ENCODE measurements around the gene C11orf52.
"Not testable (repeated sequence)": the region's sequence is repeated elsewhere in the genome, so short reads cannot be mapped to it uniquely, and the experiment has no call there.

Gene C11orf52, protein sequence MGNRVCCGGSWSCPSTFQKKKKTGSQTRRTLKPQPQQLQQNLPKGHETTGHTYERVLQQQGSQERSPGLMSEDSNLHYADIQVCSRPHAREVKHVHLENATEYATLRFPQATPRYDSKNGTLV

DNA sequence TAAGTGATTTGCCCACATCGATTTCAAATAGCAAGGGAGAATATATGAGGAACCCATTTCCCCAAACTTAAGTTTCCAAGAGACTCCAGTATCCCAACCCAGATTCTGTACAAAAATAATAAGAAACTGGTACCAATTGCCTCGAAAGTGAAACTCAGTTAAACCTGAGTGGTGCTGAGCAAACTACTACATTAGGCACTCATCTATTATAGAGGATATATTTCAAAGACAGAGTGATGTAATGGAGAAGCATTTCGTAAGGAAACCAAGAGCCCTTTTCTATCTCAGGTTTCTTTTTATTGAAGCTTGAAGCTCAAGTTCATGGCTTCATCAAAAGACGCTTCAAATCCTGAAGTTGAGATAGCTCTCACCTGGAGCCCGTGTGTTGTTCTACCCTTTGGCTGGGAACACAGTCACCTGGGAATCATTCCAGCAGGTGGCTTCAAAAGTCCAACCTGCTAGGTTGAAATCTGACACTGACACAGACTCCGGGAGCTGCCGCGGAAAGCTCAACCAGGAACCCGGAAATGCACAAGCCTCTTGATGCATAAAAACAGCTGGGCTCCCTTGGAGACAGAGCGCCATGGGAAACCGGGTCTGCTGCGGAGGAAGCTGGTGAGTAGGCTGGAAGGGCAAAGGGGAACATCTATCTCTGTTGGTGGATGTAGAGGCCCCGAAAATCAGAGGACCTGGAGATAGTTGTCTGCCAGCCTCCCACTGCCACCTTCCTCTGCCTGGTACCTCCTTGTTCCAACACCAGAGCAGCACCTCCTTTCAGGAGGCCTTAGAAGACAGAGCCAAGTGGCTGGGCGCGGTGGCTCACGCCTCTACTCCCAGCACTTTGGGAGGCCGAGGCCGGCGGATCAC is at the start of gene C11orf52:
Gene C11orf52, plus strand, starts transcription at position 524 of the 867 bp plus-strand sequence. Its CDS starts 60 bp downstream, at position 584.
- no peak for DNase-seq (ENCODE audit: low read depth)

DNA sequence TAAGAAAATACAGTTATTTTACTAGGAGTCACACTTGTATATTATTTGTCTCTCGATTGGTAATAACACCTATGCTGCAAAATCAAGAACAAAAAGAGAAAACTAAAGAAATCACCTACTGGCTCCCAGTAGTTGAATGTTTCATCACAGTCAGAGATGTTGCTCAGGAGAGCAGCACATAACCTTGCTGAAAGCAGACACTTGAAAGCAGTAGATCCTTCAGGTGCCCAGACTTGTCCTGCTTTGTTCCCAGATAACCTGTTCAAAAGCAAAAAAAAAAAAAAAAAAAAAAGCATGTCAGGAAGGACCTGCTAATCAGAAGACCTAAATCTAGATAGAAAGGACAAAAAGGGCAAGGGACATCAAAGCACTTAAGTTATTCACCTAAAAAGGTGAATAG is 48.6 kb upstream of the C11orf52 start:
- no peak for DNase-seq (ENCODE audit: low read depth)

DNA sequence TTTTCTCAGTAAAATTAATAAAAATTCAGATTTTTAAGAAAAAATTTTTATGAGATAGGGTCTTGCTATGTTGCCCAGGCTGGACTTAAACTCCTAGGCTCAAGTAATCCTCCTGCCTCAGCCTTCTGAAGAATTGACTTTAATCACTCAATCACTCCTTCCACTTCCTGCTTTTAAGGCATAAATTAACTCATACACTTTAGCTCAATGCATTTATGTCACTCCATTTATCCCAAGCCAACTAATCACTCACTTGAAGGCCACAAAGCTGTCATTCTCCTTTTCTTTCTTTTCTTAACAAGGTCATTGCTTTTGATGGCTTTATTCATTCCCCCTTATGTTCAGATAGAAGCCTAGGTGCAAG is 48.2 kb upstream of the C11orf52 start:
- DNase-seq (ENCODE audit: low read depth): no peak

DNA sequence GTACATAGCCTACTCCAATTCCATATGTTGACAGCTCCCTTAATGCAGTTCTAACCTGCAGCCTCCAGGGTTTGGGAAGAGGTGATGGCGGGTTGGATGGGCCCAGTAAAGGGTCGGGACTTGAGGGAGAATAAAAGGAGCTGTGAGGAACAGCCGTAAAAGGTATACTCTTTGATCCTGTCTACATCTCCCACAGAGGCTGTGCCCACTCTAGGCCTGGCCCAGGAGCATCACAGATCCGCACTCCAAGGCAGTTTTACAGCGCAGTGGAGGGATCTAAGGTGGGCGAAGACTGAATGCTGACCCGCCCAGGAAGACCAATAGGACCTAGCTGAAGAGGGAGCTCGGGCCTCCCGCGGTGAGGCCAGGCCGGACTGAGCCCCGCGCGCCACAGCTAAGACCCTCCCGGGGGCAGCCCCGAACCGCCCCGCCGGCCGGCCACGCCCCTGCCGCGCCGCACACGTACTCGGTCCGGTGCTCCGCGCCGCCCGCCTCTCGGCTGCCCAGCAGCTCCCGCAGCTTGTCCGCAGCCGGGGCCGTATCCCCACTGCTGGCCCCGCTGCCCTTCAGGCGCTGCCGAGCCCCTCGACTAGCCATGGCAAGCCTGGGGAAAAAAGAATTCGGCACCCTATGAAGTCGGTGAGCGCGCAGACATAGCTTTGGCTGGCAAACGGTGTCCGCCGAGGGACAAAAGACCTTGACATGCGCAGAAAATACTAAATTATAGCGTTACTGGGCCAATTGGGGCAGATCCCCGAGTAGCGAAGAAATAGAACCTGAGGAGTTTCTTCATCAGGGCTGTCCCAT is 47.6 kb upstream of the C11orf52 start, which contains the start of gene ALG9:
Gene ALG9, minus strand, starts transcription at position 696 of the 807 bp plus-strand sequence. Its CDS starts 99 bp downstream, at position 597.
- DNase-seq (ENCODE audit: low read depth): peak; percentile 49

DNA sequence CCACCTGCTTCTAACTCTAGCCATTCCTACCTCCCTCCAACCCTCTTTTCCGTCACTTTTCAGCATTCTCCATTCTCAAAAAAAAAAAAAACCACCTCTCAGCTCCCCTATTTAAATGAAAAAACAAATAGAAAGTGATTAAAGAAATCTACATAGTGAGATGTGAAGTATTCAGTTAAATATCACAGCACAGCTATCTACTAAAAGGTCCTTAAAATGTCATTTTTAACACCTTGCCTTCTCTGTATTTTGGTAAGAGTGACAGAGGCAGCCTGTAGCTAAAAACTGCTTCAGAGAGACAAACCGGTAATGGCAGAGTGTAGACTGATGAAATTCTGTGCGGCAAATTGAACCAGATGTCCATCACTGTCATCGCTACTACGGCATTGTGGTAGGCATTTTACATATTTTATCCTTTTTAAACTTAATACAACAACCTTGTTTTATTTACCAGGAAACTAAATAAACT is 47.0 kb upstream of the C11orf52 start:
- DNase-seq (ENCODE audit: low read depth): no peak

DNA sequence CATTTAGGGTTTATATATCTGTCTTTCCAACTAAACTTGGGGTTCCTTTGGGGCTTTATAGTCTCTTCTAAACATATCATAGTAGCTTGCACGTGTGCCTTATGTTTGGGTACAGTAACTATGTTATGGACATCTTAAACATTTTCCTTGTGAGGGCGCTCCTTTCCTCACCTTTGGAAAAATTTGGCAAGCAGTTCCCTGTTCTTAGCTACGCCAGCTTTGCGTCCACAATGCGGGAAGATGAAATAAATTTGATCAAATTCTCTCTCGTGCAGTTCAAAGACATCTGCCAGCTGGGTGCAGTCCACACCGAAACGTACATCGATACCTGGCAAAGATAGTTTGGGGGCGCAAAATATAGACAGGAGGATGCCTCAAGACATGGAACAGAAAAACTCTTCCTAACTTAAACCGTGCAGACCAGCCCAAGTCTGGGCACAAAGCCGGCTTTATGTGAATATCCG is 40.3 kb upstream of the C11orf52 start:
- DNase-seq (ENCODE audit: low read depth): peak; percentile 23

DNA sequence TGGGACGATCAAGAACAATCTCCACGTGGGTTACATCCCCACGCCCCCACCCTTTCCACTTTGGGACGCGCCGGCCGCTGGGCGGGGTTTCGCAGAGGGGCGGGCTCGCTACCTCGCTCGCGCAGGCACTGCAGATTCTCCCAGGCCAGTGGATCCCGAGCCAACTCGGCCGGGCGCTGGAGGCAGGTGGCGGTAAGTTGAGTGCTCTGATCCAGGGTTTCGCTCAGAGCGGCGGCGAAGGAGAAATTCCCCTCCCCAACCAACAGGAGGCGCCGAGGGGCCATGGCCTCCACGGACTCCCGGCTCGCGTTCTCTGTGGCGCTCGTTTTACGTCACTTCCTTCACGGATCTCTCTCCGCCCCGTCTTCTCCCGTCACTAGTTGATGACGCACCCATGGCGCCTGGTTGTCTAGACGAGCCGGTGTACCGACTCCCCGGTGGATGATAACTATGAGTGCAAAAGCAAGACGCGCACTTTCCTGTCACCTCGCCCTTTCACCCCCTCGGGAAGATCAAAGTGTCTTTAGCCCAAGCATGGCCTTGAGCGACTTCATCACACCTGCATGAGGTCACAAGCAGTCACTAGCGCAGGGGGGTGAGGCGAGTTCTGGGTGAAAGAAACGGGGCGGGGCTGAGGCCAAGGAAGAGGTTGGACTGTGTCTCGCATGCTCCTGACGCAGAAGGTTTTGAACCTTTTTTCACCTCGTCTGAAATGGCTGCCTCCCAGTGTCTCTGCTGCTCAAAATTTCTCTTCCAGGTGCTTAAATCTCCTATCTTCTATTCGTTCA is 39.7 kb upstream of the C11orf52 start, which contains the start of the genes CFAP68 and FDXACB1:
Gene CFAP68, plus strand, starts transcription at position 693 of the 788 bp plus-strand sequence. Its CDS starts 20 bp downstream, at position 713.
Gene FDXACB1, minus strand, starts transcription at position 317 of the 788 bp plus-strand sequence. Its CDS starts 33 bp downstream, at position 284.
- DNase-seq (ENCODE audit: low read depth): peak; percentile 82

DNA sequence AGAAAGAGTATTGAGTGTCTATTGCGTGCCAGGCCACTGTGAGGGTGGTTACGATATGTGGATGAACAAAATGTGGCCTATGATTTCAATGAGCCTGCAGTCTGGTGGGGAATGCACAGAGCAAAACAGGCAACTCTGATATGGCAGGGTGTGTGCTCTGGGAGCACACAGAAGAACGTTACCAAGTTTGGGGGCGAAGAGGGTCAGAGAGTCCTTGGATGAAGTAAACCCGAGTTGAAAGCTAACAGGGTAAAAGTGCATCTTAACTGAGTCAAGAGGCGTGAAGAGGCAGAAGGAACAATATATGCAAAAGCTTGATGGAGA is 39.1 kb upstream of the C11orf52 start:
- DNase-seq (ENCODE audit: low read depth): no peak

DNA sequence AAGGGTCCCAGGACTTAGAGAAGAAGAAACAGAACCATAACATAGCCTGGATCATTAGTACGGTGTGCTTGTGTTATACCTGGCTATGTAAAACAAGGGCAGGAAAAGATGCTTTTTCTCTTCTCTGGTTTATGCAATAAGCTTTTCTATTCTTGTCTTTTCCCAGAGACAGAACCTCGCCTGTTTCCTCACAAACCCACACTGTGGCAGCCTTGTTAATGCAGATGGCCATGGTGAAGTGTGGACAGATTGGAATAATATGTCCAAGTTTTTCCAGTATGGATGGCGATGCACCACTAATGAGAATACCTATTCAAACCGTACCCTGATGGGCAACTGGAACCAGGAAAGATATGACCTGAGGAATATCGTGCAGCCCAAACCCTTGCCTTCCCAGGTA is 36.5 kb upstream of the C11orf52 start:
- no peak for DNase-seq (ENCODE audit: low read depth)

DNA sequence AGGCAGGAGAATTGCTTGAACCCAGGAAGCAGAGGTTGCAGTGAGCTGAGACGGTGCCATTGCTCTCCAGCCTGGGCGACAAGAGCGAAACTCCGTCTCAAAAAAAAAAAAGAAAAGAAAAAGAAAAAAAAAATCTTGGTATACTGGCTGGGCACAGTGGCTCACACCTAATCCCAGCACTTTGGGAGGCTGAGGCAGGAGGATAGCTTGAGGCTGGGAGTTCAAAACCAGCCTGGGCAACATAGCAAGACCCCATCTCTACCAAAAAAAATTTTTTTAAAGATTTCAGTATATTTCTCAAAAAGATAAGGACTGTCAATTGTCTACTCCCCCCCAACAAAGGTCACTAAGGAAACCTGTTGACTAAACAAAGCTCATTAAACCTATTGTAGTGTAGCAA is 33.7 kb upstream of the C11orf52 start:
- DNase-seq (ENCODE audit: low read depth): not testable (repeated sequence)

DNA sequence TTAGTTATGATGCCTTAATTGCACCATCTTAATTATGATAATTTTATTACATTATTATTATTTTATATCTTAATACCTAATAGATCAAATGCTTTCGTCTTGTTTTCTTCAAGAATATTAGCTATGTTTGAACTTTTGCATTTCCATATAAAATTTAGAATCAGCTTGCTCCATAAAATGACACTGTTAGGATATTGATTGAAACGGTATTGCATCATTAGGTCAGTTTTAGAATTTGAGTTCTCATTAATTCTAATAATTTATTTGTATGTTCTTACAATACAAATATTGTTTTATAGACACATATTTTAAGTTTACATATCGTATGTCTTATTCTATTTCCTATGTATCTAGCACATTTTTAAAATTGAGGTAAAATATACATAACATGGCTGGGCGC is 32.7 kb upstream of the C11orf52 start:
- DNase-seq (ENCODE audit: low read depth): no peak

DNA sequence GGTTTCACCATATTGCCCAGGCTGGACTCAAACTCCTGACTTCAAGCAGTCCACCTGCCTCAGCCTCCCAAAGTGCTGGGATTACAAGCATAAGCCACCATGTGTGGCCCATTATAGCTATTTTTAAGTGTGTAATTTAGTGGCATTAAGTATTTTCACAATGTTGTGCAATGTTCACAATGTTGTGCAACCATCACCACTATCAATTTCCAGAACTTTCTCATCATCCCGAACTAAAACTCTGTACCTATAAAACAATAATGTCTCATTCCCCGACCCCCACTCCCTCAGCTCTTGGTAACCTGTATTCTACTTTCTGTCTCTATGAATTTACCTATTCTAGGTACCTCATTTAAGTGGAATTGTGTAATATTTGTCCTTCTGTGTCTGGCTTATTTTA is 31.9 kb upstream of the C11orf52 start:
- DNase-seq (ENCODE audit: low read depth): no peak

DNA sequence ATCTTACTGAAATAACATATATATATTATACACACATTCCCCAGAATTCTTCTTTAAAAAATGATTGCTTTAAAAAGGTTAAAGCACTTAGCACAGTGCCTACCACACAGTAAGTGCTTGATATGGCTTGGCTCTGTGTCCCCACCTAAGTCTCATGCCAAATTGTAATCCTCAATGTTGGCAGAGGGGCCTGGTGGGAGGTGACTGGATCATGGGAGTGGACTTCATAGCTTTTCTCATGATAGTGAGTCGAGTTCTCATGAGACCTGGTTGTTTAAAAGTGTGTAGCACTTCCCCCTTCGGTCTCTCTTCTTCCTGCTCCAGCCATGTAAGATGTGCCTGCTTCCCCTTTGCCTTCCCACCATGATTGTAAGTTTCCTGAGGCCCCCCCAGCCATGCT is 13.3 kb upstream of the C11orf52 start:
- DNase-seq (ENCODE audit: low read depth): no peak

DNA sequence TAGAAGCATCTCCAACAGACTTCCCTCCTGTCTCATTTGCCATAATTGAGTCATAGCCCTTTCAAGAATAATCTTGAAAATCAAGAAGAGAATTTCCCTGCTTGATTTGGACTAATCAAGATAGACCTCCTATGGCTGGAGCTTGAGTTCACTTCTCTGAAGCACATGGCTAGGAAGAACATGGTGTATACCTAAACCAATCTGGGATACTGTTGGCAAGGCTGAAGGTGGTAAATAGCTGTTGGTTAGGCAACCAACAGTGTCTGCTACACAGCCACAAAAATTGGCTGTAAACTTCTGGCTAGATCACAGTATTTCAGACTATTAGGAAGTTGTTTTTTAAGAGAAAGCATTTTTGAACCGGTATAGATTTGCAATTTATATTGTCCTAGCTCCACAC is 12.0 kb upstream of the C11orf52 start:
- DNase-seq (ENCODE audit: low read depth): no peak

DNA sequence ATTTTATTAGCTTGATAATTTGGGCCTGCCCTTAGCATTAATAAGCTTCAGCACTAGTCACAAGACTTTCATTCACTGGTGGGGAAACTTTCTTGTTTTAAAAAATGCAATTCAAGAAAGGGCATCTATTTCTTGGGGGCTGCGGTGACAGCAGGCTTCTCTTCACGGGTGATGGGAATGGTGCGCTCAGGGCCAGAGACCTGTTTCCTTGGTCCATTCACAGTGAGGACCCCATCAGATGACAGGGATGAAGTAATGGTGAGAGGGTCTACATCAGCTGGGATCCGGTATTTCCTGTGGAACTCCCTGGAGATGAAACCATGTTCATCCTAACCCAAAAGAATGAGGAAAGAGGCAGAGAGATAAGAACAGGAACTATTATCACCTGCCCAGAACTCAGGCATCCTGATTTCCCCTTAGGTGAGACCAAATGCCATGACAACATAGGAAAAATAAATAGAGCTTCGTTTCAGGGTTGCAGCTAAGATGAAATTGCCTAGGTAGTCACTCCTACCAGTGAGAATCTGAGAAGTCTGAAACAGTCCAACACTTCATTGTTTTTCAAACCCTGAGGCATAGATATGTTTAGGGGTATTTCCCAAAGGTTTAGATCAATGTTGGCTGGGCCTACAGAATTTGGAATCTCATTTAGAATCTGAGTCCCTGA is 9.9 kb upstream of the C11orf52 start:
- no peak for DNase-seq (ENCODE audit: low read depth)

DNA sequence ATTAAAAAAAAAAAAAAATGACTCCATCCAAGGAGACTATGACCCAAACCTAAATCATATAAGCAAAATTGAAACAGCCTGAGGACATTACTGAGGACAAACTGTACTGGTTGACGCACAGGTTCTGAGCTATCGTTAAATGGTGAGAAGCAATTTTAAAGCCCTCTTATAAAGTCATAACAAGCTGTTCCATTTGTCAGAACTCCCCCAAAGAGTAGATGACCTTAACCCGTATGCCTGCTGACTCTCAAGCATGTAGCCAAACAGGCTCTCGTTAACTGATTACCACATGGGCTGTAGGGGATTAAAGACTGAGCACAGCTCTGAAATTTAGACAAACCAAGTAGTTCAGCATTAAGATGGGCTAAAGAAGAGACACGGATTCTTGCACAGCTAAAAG is 9.3 kb upstream of the C11orf52 start:
- DNase-seq (ENCODE audit: low read depth): no peak

DNA sequence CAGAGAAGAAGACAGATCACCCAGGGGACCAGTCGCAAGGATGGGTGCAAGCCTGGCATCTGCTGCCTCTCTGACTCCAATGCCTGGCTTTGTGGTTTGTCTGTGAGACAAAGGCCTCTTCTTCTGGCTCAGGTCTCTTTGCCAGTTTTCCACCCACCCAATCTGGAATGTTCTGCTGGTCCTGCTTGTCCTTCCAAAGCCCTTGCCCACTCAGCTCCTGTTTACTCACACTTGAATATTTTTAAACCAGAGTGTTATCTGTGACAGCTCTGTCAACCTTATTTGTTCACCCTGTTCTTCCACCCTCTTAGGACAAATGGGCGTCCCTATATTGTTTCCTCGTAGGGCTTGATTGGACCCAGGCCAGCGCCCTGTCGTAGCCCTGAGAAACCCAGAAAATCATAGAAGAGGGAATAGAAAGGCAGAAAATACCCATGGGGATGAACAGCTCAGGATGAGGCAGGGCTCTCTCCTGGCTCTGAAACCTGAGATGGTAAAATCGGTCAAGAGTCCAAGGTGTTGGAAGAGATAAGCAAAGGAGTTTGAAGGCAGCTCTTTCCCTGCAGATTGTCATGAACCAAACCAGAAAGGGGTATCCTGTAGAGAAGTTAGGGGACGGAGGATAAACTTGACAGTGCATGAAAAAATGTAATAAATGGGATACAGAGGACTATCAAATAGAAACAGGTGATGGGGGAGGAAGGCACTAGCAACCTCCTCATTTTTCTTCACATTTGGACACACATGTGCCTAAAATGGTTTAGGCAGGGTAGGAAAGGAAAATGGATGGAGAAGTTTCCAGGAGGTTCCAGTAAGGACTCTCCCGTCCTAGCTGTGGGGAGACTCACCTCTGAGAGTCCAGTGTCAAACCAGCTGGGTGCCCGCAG is 7.8 kb upstream of the C11orf52 start:
- DNase-seq (ENCODE audit: low read depth): no peak

DNA sequence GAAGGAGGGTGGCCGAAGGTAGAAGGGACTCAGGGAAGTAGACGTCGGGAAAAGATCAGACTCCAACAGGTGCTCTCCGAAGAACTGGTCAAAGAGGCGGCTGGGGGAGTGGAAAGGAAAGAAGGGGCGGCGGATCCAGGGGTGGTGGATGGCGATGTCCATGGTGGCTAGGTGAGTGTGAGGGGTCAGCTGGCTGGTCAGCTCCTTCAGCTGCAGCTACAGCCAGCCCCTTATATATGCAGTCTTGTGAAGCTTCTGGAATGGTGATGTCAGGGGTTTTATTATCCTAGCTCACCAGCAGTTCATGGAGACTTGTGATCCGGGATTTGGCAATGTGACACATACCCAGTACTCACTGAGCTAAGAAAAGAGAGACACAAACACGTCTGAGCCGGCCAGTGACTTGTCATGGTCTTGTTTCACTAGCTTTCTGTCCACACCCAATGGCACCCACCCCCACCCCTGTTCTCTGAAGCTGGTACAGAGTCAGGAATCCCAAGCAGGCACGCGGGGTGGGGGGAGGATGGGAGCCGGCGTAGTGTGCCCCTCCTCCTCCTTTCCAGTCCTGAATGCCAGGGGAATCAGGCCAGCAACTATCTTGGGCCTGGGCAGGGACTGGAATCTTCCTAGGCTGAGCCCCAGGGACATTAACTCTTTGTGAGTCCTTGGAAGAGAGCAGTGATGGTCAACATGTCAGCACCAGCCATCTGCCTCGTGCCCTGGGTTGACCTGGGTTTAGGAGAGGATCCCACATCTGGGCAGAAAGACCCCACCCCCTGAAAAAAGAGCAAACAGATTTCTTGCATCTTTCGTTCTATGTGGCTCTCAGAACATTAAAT is 6.9 kb upstream of the C11orf52 start, which contains the start of gene CRYAB:
Gene CRYAB, minus strand, starts transcription at position 208 of the 839 bp plus-strand sequence. Its CDS starts 46 bp downstream, at position 162.
- DNase-seq (ENCODE audit: low read depth): peak; percentile 51

DNA sequence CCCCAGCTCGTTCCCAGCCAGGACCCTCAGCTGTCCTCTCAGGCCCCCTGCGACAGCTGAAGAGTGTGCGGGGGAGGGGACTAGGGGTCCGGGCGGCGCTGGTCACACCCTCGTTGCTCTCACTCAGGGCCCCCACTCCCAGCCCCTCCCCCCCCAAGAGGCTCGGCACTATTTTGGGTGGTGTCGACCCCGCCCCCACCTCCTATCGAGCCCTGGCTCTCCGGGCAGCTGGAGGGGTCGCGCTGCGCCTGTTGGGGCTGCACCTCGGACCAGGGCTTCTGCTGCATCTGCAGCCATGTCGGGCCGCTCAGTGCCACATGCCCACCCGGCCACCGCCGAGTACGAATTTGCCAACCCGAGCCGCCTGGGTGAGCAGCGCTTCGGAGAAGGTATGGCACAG is 6.2 kb upstream of the C11orf52 start, which contains the start of gene HSPB2:
Gene HSPB2, plus strand, starts transcription at position 200 of the 400 bp plus-strand sequence. Its CDS starts 96 bp downstream, at position 296.
- no peak for DNase-seq (ENCODE audit: low read depth)
